Loucy (cell line): ENCODE results near the gene DCHS2.
A peak's percentile ranks its signal among the peaks of the same experiment; 100 is the strongest.

ENCODE experiments used
- H2AFZ ChIP-seq: fragments of 200-600 bp; sonication (generic); 2 replicates; pipeline ENCODE4 v1.6.0; 2016; ENCODE audit warnings: antibody characterized with exemption, mild to moderate bottlenecking, low read length, moderate library complexity
- H3F3A ChIP-seq: fragments of 200-600 bp; 2 replicates; pipeline ENCODE4 v1.6.0; 2016; ENCODE audit warnings: antibody characterized with exemption, low read depth, mild to moderate bottlenecking
- H3K27me3 ChIP-seq: fragments of 200-600 bp; sonication (generic); 2 replicates; pipeline ENCODE4 v1.6.1; 2014; ENCODE audit warnings: low read length, mild to moderate bottlenecking; ENCODE audit not compliant: insufficient read depth, poor library complexity, severe bottlenecking
- H3K36me3 ChIP-seq: fragments of 200-600 bp; sonication (generic); 2 replicates; pipeline ENCODE4 v1.6.1; 2016; ENCODE audit warnings: low read length; ENCODE audit not compliant: insufficient read depth
- H3K4me1 ChIP-seq: fragments of 200-600 bp; sonication (generic); 2 replicates; pipeline ENCODE4 v1.5.1; 2014; ENCODE audit warnings: low read length, mild to moderate bottlenecking; ENCODE audit not compliant: insufficient read depth, poor library complexity, severe bottlenecking
- H3K4me2 ChIP-seq: fragments of 200-600 bp; sonication (generic); 2 replicates; pipeline ENCODE4 v1.6.0; 2014; ENCODE audit warnings: antibody characterized with exemption, low read length, low read depth, mild to moderate bottlenecking; ENCODE audit not compliant: poor library complexity, severe bottlenecking
- H3K4me3 ChIP-seq: fragments of 200-600 bp; sonication (generic); 2 replicates; pipeline ENCODE4 v1.5.1; 2014; ENCODE audit warnings: low read length, mild to moderate bottlenecking, mixed read lengths; ENCODE audit not compliant: poor library complexity, severe bottlenecking
- H3K79me2 ChIP-seq: fragments of 200-600 bp; sonication (generic); 2 replicates; pipeline ENCODE4 v1.6.1; 2014; ENCODE audit warnings: low read length; ENCODE audit not compliant: insufficient read depth
- H3K9ac ChIP-seq: fragments of 200-600 bp; sonication (generic); 2 replicates; pipeline ENCODE4 v1.6.0; 2014; ENCODE audit warnings: mild to moderate bottlenecking, low read depth, low read length, moderate library complexity; ENCODE audit not compliant: poor library complexity, severe bottlenecking
- H3K9me2 ChIP-seq: fragments of 200-600 bp; sonication (generic); replicated peaks from 2 replicates; pipeline ENCODE4 v1.6.1; 2016; ENCODE audit warnings: low read depth, low read length, mixed read lengths
- H3K9me3 ChIP-seq: fragments of 200-600 bp; sonication (generic); 2 replicates; pipeline ENCODE4 v1.6.1; 2014; ENCODE audit warnings: mild to moderate bottlenecking, antibody characterized with exemption, low read length, low read depth; ENCODE audit not compliant: insufficient read depth
- H4K20me1 ChIP-seq: fragments of 200-600 bp; sonication (generic); 2 replicates; pipeline ENCODE4 v1.6.0; 2014; ENCODE audit warnings: antibody characterized with exemption, low read length, mild to moderate bottlenecking; ENCODE audit not compliant: insufficient read depth, poor library complexity, severe bottlenecking
- CTCF ChIP-seq: fragments of 200-600 bp; sonication (generic); conservative IDR thresholded peaks from 2 replicates; pipeline ENCODE4 v1.5.1; 2014; ENCODE audit warnings: mild to moderate bottlenecking, antibody characterized with exemption, low read length
- EZH2phosphoT487 ChIP-seq: fragments of 200-600 bp; IDR thresholded peaks from 2 replicates; pipeline ENCODE4 v1.6.1; 2018; ENCODE audit warnings: antibody characterized with exemption, mild to moderate bottlenecking, moderate library complexity, borderline replicate concordance

DCHS2 gene

DNA sequence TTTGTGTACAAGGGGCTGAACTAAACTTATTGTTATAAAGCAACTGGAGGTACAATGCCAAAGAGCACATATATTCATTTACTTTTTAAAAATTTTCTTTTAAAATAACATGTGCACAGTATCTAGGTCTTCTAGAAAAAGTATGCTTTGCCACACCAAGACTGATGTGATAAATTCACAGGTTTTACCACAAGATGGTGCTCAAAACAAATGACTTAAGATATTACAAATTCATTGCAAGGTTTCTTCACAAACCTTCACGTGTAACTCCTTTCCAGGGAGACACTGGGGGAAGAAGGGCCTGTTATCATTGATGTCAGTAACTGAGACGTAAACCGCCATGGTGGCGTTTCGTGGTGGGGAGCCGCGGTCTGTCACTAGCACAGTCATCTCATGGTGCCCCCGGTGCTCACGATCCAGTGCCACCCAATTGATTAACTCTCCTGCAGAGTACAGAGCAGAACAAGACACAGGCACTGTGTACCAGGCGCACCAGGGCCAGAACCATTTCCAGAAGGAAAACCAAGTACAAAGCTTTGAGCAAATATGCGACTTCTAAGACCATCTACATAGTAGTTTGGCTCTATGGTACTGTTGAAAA is 162.2 kb downstream of the DCHS2 start:
- Histone ChIP-seq H3K9me3 (no peaks in the 10 kb centered on the region), H3K27me3 (no peaks in the 10 kb centered on the region), H3K79me2 (no peaks in the 10 kb centered on the region), H3K9ac (no peak overlapping the region), H2AFZ (0 out of 2 replicates have a peak overlapping the region, but pooled peaks have one; percentile 45), H3K4me2 (no peak overlapping the region), H3K4me1 (no peaks in the 10 kb centered on the region), H3K36me3 (no peaks in the 10 kb centered on the region), H3K9me2 (no peaks in the 10 kb centered on the region), H3F3A (no peaks in the 10 kb centered on the region), H4K20me1 (no peaks in the 10 kb centered on the region), H3K4me3 (no peak overlapping the region)
- TF ChIP-seq EZH2phosphoT487 (no peak), CTCF (peak; percentile 68)

- H3K36me3 ChIP-seq, result no peaks in the 10 kb centered on the region
- no peaks in the 10 kb centered on the region for H3K27me3 ChIP-seq
- no peaks in the 10 kb centered on the region for H3K79me2 ChIP-seq
- no peaks in the 10 kb centered on the region for H3K9me3 ChIP-seq
- no peak overlapping the region for H3K4me2 ChIP-seq
- H3K9me2 ChIP-seq, result no peaks in the 10 kb centered on the region
- no peak overlapping the region for H2AFZ ChIP-seq
- no peaks in the 10 kb centered on the region for H3K4me1 ChIP-seq
- H3F3A ChIP-seq, result no peaks in the 10 kb centered on the region
- TF ChIP-seq CTCF (no peak), EZH2phosphoT487 (no peak)
- no peak overlapping the region for H3K4me3 ChIP-seq
- no peak overlapping the region for H3K9ac ChIP-seq
- H4K20me1 ChIP-seq, result no peaks in the 10 kb centered on the region
These were observed 163.6 kb downstream of the DCHS2 start for GRCh38 chr4:154328030-154328429.

DNA sequence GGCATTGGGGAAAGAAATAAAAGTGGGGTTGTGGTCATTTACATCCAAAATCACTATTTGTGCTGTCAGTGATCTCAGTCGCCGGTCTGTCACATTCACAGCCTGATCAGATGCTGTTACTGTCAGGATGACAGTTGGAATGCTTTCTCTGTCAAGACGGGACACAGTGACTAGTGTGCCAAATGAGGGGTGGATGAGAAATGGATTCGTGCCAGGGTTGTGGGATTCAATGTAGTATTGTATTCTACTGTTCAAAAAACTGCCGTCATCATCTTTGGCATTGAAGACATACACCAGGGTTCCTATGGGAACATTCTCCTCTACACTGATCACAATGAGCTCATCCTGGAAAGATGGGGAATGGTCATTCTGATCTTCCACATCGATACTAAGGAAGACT is 171.1 kb downstream of the DCHS2 start:
- Histone ChIP-seq H3K9me2 (no peaks in the 10 kb centered on the region), H3K36me3 (no peaks in the 10 kb centered on the region), H3K4me2 (no peak overlapping the region), H2AFZ (no peak overlapping the region), H3K27me3 (no peaks in the 10 kb centered on the region), H3F3A (no peaks in the 10 kb centered on the region), H3K79me2 (no peaks in the 10 kb centered on the region), H3K4me3 (no peak overlapping the region), H4K20me1 (no peaks in the 10 kb centered on the region), H3K9ac (no peak overlapping the region), H3K4me1 (no peaks in the 10 kb centered on the region), H3K9me3 (no peaks in the 10 kb centered on the region)
- no peak for TF ChIP-seq CTCF
- TF ChIP-seq EZH2phosphoT487, result no peak
